IMR-90 (cell line): Measurements from ENCODE around the gene TEX36. TPM values are rescaled to one million over a fixed set of nuclear protein-coding genes. Genes with fewer than 3 reads are reported as not detected.

ENCODE experiments used
- ATAC-seq: fragments of 200-7000 bp; cut with Tn5 transposase; 2 replicates; pipeline ENCODE4 v1.9.1; 2020; ENCODE audit warnings: low read depth, mild to moderate bottlenecking, moderate library complexity
- BruUV-seq: library from RNA; stranded (reverse); fragments of 400-500 nt; replicated peaks from 2 replicates; lab custom pipeline; 2021; lab: Mats Ljungman, UMichigan
- CTCF ChIA-PET: fragments of 300-600 bp; formaldehyde crosslinking; extraction: SDS; loops from one replicate; lab custom pipeline; 2021; ENCODE audit warnings: antibody characterized with exemption; lab: Yijun Ruan, JAX
- POLR2A ChIA-PET: fragments of 300-600 bp; sonication (Branson Sonifier 250); formaldehyde crosslinking; loops from one replicate; lab custom pipeline; 2022; ENCODE audit warnings: antibody characterized with exemption; ENCODE audit not compliant: unreplicated experiment; lab: Charles Lee
- DNase-seq: peaks from one replicate; pipeline ENCODE4 v3.0.0; 2013
- H2AFZ ChIP-seq: replicated peaks from 2 replicates; pipeline ENCODE3; 2013; ENCODE audit warnings: low read length, mild to moderate bottlenecking; ENCODE audit not compliant: poor library complexity
- H2AK5ac ChIP-seq: 2 replicates; pipeline ENCODE4 v1.6.1; 2013; ENCODE audit warnings: low read depth, low read length, inconsistent platforms
- H2AK9ac ChIP-seq: replicated peaks from 2 replicates; pipeline ENCODE3; 2013; ENCODE audit warnings: mild to moderate bottlenecking, low read depth, low read length, moderate library complexity; ENCODE audit not compliant: poor library complexity
- H2BK120ac ChIP-seq: 2 replicates; pipeline ENCODE4 v1.6.1; 2013; ENCODE audit warnings: low read depth, low read length, inconsistent platforms
- H2BK15ac ChIP-seq: 3 replicates; pipeline ENCODE4 v1.6.1; 2013; ENCODE audit warnings: low read depth, low read length, inconsistent platforms
- H2BK20ac ChIP-seq: 2 replicates; pipeline ENCODE4 v1.6.1; 2013; ENCODE audit warnings: low read depth, mild to moderate bottlenecking, inconsistent platforms, low read length, moderate library complexity
- H2BK5ac ChIP-seq: 2 replicates; pipeline ENCODE4 v1.6.1; 2013; ENCODE audit warnings: mild to moderate bottlenecking, low read depth, low read length, inconsistent platforms; ENCODE audit not compliant: poor library complexity, severe bottlenecking
- H3K14ac ChIP-seq: replicated peaks from 2 replicates; pipeline ENCODE4 v1.6.1; 2013; ENCODE audit warnings: low read depth, low read length, inconsistent platforms
- H3K18ac ChIP-seq: 2 replicates; pipeline ENCODE4 v1.6.1; 2013; ENCODE audit warnings: low read depth, low read length, control low read depth
- H3K23ac ChIP-seq: 2 replicates; pipeline ENCODE4 v1.6.1; 2013; ENCODE audit warnings: low read depth, low read length, inconsistent platforms
- H3K27ac ChIP-seq: 2 replicates; pipeline ENCODE4 v1.5.1; 2013; ENCODE audit warnings: mild to moderate bottlenecking, control low read depth, low read length; ENCODE audit not compliant: insufficient read depth
- H3K27me3 ChIP-seq: 2 replicates; pipeline ENCODE4 v1.6.1; 2013; ENCODE audit warnings: low read length; ENCODE audit not compliant: control insufficient read depth, insufficient read depth
- H3K36me3 ChIP-seq: 2 replicates; pipeline ENCODE4 v1.6.1; 2013; ENCODE audit warnings: low read length, mixed read lengths; ENCODE audit not compliant: control insufficient read depth, insufficient read depth
- H3K4ac ChIP-seq: 2 replicates; pipeline ENCODE4 v1.6.1; 2013; ENCODE audit warnings: low read depth, low read length, inconsistent platforms
- H3K4me1 ChIP-seq: 2 replicates; pipeline ENCODE4 v1.6.1; 2013; ENCODE audit warnings: low read length, mixed read lengths; ENCODE audit not compliant: control insufficient read depth, insufficient read depth
- H3K4me2 ChIP-seq: 2 replicates; pipeline ENCODE4 v1.6.1; 2013; ENCODE audit warnings: low read depth, mild to moderate bottlenecking, control low read depth, low read length, moderate library complexity
- H3K4me3 ChIP-seq: 2 replicates; pipeline ENCODE4 v1.5.1; 2013; ENCODE audit warnings: low read depth, mild to moderate bottlenecking, control low read depth, low read length, moderate library complexity; ENCODE audit not compliant: insufficient read depth
- H3K56ac ChIP-seq: 2 replicates; pipeline ENCODE4 v1.6.1; 2013; ENCODE audit warnings: low read length, inconsistent platforms; ENCODE audit not compliant: insufficient read depth; ENCODE audit errors: extremely low read depth
- H3K79me1 ChIP-seq, 2 experiments: 2 replicates each; pipeline ENCODE4 v1.6.1; 2013; ENCODE audit warnings: low read length in 2 of 2, inconsistent platforms in 1 of 2, low read depth in 1 of 2
- H3K9ac ChIP-seq: 2 replicates; pipeline ENCODE4 v1.6.1; 2013; ENCODE audit warnings: low read depth, low read length, control low read depth
- H3K9me1 ChIP-seq: 2 replicates; pipeline ENCODE4 v1.6.1; 2013; ENCODE audit warnings: low read length, inconsistent platforms; ENCODE audit not compliant: insufficient read depth
- H3K9me3 ChIP-seq: 2 replicates; pipeline ENCODE4 v1.6.1; 2013; ENCODE audit warnings: low read length; ENCODE audit not compliant: control insufficient read depth, insufficient read depth
- H4K20me1 ChIP-seq: 2 replicates; pipeline ENCODE4 v1.6.1; 2013; ENCODE audit warnings: low read length, inconsistent platforms; ENCODE audit not compliant: insufficient read depth
- H4K5ac ChIP-seq: 2 replicates; pipeline ENCODE4 v1.6.1; 2013; ENCODE audit warnings: mild to moderate bottlenecking, low read depth, low read length, control low read depth
- H4K8ac ChIP-seq, 2 experiments: 2 replicates each; pipeline ENCODE4 v1.6.1; 2013; ENCODE audit warnings: low read depth in 2 of 2, low read length in 2 of 2, control low read depth in 1 of 2, inconsistent platforms in 1 of 2
- H4K91ac ChIP-seq: 2 replicates; pipeline ENCODE4 v1.6.1; 2013; ENCODE audit warnings: low read depth, low read length, inconsistent platforms; ENCODE audit not compliant: insufficient read depth
- BHLHE40 ChIP-seq: fragments of 150-350 bp; IDR thresholded peaks from 2 replicates; pipeline ENCODE4 v1.6.1; 2016; ENCODE audit warnings: mild to moderate bottlenecking, low read depth, low read length
- CEBPB ChIP-seq: IDR thresholded peaks from 2 replicates; pipeline ENCODE4 v1.6.1; 2012; ENCODE audit warnings: low read depth, low read length, improper control_type of control experiment
- CHD1 ChIP-seq: IDR thresholded peaks from 2 replicates; pipeline ENCODE4 v1.6.1; 2012; ENCODE audit warnings: low read depth, low read length, improper control_type of control experiment
- ELK1 ChIP-seq: fragments of 150-350 bp; IDR thresholded peaks from 2 replicates; pipeline ENCODE4 v1.6.1; 2016; ENCODE audit warnings: low read depth, mild to moderate bottlenecking, low read length, moderate library complexity, borderline replicate concordance
- FOS ChIP-seq: fragments of 150-350 bp; IDR thresholded peaks from 2 replicates; pipeline ENCODE4 v1.6.1; 2016; ENCODE audit warnings: low read depth, low read length
- MAFK ChIP-seq: IDR thresholded peaks from 2 replicates; pipeline ENCODE4 v1.6.1; 2012; ENCODE audit warnings: low read depth, low read length, improper control_type of control experiment
- MAZ ChIP-seq: IDR thresholded peaks from 2 replicates; pipeline ENCODE4 v1.6.1; 2012; ENCODE audit warnings: low read depth, mild to moderate bottlenecking, low read length, improper control_type of control experiment, moderate library complexity, borderline replicate concordance
- MXI1 ChIP-seq: IDR thresholded peaks from 2 replicates; pipeline ENCODE4 v1.6.1; 2012; ENCODE audit warnings: low read depth, mild to moderate bottlenecking, low read length, moderate library complexity, borderline replicate concordance
- NFE2L2 ChIP-seq: fragments of 150-350 bp; IDR thresholded peaks from 2 replicates; pipeline ENCODE4 v1.6.1; 2016; ENCODE audit warnings: low read depth, mild to moderate bottlenecking, low read length
- POLR2A ChIP-seq: IDR thresholded peaks from 2 replicates; pipeline ENCODE4 v1.6.1; 2012; ENCODE audit warnings: mild to moderate bottlenecking, low read depth, low read length
- RAD21 ChIP-seq: IDR thresholded peaks from 2 replicates; pipeline ENCODE4 v1.6.1; 2012; ENCODE audit warnings: low read length, improper control_type of control experiment
- RCOR1 ChIP-seq: IDR thresholded peaks from 2 replicates; pipeline ENCODE4 v1.6.1; 2012; ENCODE audit warnings: mild to moderate bottlenecking, low read length, improper control_type of control experiment; ENCODE audit not compliant: insufficient replicate concordance
- RFX5 ChIP-seq: IDR thresholded peaks from 2 replicates; pipeline ENCODE4 v1.8.0; 2012; ENCODE audit warnings: low read depth, mild to moderate bottlenecking, low read length, moderate library complexity
- SMC3 ChIP-seq: fragments of 150-350 bp; IDR thresholded peaks from 2 replicates; pipeline ENCODE4 v1.6.1; 2016; ENCODE audit warnings: low read depth, mild to moderate bottlenecking, antibody characterized with exemption, low read length, moderate library complexity
- USF2 ChIP-seq: fragments of 150-350 bp; IDR thresholded peaks from 2 replicates; pipeline ENCODE4 v1.6.1; 2017; ENCODE audit warnings: mild to moderate bottlenecking, antibody characterized with exemption, low read length, low read depth
- WGBS, 2 experiments: methylation state at CpG; one replicate each; pipeline versions ENCODE4 v1.1.5 to v1.1.7; 2013; ENCODE audit warnings: missing lambda C conversion rate in 2 of 2; ENCODE audit not compliant: insufficient read length in 1 of 2; ENCODE audit errors: extremely low coverage in 2 of 2; 5-methylcytosine and 5-hydroxymethylcytosine counted together
- dilution Hi-C: fragments of 300-500 bp; cut with HindIII; formaldehyde crosslinking; loops from one replicate; pipeline ENCODE4 v1.14.3; 2018; ENCODE audit warnings: low sequenced_read_pairs; ENCODE audit not compliant: unreplicated experiment
- in situ Hi-C: fragments of 300-500 bp; cut with MboI; formaldehyde crosslinking; loops from 3 replicates; pipeline ENCODE4 v1.14.3; 2019; ENCODE audit warnings: low sequenced_read_pairs, inconsistent platforms, mixed read lengths
- intact Hi-C: fragments of 100-400 bp; cut with micrococcal nuclease; formaldehyde crosslinking; loops from 2 replicates; pipeline ENCODE4 v1.10.0; 2022
- polyA plus RNA-seq, 3 experiments: library from polyadenylated mRNA; depleted of rRNA; stranded (reverse); fragments of >200 nt; gene quantifications; 2 replicates each; pipeline ENCODE4 v1.2.3, GENCODE V29; 2012; ENCODE audit warnings: low replicate concordance in 1 of 3
- total RNA-seq: library from RNA; depleted of rRNA; stranded (reverse); fragments of >200 nt; gene quantifications from 2 replicates; pipeline ENCODE4 v1.2.3, GENCODE V29; 2012
- TF ChIP-seq, protein P1 (sequence below): conservative IDR thresholded peaks from 2 replicates; pipeline ENCODE4 v1.5.1; 2012; ENCODE audit warnings: mild to moderate bottlenecking, low read depth, low read length, improper control_type of control experiment

TEX36 gene
- total and polyA plus RNA-seq, 2 of the 4 experiments (the other 2 are of a cell fraction) = not detected

- no peak overlapping the region for H2BK20ac ChIP-seq
- TF ChIP-seq MAFK (no peak), BHLHE40 (no peak), MXI1 (no peak), RFX5 (no peak), POLR2A (no peak), CEBPB (no peak), SMC3 (no peak), RAD21 (no peak), MAZ (no peak), NFE2L2 (no peak), ELK1 (no peak), RCOR1 (no peak), CHD1 (no peak), FOS (no peak), USF2 (no peak)
- TF ChIP-seq, protein P1, sequence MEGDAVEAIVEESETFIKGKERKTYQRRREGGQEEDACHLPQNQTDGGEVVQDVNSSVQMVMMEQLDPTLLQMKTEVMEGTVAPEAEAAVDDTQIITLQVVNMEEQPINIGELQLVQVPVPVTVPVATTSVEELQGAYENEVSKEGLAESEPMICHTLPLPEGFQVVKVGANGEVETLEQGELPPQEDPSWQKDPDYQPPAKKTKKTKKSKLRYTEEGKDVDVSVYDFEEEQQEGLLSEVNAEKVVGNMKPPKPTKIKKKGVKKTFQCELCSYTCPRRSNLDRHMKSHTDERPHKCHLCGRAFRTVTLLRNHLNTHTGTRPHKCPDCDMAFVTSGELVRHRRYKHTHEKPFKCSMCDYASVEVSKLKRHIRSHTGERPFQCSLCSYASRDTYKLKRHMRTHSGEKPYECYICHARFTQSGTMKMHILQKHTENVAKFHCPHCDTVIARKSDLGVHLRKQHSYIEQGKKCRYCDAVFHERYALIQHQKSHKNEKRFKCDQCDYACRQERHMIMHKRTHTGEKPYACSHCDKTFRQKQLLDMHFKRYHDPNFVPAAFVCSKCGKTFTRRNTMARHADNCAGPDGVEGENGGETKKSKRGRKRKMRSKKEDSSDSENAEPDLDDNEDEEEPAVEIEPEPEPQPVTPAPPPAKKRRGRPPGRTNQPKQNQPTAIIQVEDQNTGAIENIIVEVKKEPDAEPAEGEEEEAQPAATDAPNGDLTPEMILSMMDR = no peak
- ChIA-PET CTCF (interaction anchor here (0.7 kb wide), 1 partner anchor 8 kb away, joined by 3 read pairs; no protein-coding TSS in a partner anchor), POLR2A (no interaction called here)
- H3K9me3 ChIP-seq = no peaks in the 10 kb centered on the region
- H4K20me1 ChIP-seq = no peaks in the 10 kb centered on the region
- no peaks in the 10 kb centered on the region for H3K36me3 ChIP-seq
- no peak overlapping the region for H3K4ac ChIP-seq
- H2BK120ac ChIP-seq = no peak overlapping the region
- H2BK15ac ChIP-seq = no peak overlapping the region
- no peaks in the 10 kb centered on the region for H3K4me1 ChIP-seq
- H3K4me2 ChIP-seq = peak overlapping the region; percentile 17; the same call in 1 of the 2 replicates
- no peak overlapping the region for H2AK5ac ChIP-seq
- peaks cover 3% of the 10 kb centered on the region; the same call in 1 of the 2 replicates for H3K27me3 ChIP-seq
- dilution Hi-C loops (no loop called here), in situ Hi-C loops (no loop called here), intact Hi-C loops (no loop called here)
- no peaks in the 10 kb centered on the region for H3K79me1 ChIP-seq
- no peak overlapping the region for H4K91ac ChIP-seq
- no CpG with 5 or more reads among the region's 11 CpGs for WGBS, 2 experiments
- H3K9me1 ChIP-seq = no peaks in the 10 kb centered on the region
- no peak overlapping the region for H4K8ac ChIP-seq
- H3K14ac ChIP-seq = no peak overlapping the region
- H3K4me3 ChIP-seq = no peak overlapping the region
- H4K5ac ChIP-seq = no peak overlapping the region
- no peak overlapping the region for H3K27ac ChIP-seq
- H3K23ac ChIP-seq = no peak overlapping the region
- H2AK9ac ChIP-seq = no peak overlapping the region
- ATAC-seq = no peak
- H3K18ac ChIP-seq = no peak overlapping the region
- DNase-seq = no peak
- H2BK5ac ChIP-seq = no peak overlapping the region
- no TSS peak for BruUV-seq
- no peak overlapping the region for H3K9ac ChIP-seq
- no peak overlapping the region for H3K56ac ChIP-seq
- peak overlapping the region; percentile 39 for H2AFZ ChIP-seq
These were observed 3.5 kb downstream of the TEX36 start for GRCh38 chr10:125679436-125679835.
